ENCODE measurements around the gene FSD2.

Gene FSD2

DNA sequence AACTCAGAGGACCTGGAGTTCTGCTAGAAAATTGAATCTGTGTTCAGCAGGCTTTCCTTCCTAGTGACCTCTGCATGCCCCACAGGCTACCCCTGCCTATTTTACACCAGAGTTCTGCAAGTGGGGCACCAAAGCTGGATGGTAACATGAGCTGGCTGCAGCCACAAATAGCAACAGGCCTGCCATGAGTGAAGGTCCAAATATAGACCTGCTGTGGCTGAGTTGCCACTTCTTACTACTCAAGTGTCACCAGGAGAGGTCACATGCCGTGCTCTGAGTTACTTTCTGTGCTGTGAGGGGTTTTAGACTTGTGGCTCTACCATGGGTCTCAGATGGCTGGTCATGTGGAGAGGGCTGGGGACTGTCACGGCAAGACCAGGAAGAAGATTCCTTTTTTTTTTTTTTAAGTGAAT lies at the start of gene FSD2:
FSD2 (minus strand) TSS at position 76 of the 413 bp plus-strand sequence. CDS start 18,679 bp downstream, outside the sequence.
- DNase-seq (ENCODE audit: low spot score) = no peak

- DNase-seq (ENCODE audit: low spot score) = no peak
Measured at GRCh38 chr15:82854554-82854953, 48.7 kb upstream of the FSD2 start.

DNA sequence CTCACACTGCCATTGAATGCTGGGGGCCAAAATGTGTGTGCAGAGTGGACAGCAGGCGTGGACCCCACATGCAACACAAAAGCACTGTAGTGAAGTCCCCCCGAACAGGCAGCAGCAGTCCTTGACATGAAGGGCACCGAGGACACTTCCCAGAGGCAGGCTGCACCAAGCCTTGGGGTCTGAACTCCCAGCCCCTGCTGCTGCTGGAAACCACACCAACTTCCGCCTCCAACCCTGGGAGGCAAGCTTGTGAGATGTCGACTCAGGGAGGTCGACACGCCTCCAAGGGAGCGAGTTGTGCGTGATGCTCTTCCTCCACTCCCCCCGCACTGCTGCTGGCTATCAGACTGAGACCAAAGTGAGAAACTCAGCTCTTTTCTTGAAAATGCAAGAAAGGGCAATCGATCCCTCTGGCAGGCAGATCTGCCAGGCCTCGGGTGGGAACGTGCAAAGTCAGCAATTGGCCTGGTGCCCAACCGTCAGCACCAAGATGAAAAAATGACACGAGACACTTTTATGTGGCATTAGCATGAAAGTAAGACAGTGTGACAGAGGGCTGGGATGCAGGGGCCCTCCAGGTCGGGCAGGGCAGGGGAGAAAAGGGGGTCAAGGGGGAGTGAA lies 47.2 kb upstream of the FSD2 start:
- no peak for DNase-seq (ENCODE audit: low spot score)

GRCh38 chr15:82851981-82852511 lies 46.2 kb upstream of the FSD2 start:
- DNase-seq (ENCODE audit: low spot score) = no peak

DNA sequence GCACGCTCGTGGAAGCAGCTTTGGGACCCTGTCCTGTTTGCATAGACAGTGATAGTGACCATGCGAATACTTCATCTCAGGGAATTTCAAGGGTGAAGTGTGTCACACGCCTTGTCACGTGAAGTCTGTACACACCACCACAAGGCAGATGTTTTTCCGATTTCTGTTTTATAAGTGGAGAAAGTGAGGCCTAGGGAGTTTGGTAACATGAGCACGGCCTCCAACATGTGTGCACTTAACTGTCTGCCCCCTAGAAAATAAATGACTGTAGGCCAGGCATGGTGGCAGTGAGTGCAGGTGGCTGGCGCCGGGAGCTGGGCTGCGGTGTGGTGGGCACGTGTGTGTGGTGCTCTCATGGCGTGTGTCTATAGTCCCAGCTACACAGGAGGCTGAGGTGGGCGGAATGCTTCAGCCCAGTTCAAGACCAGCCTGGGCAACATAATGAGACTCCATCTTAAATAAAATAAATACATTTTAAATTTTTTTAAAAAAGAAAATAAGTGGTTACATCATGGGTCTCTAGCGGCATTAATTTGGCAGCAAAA lies 45.5 kb upstream of the FSD2 start:
- no peak for DNase-seq (ENCODE audit: low spot score)

GRCh38 chr15:82850731-82851130 lies 44.9 kb upstream of the FSD2 start:
- no peak for DNase-seq (ENCODE audit: low spot score)

- no peak for DNase-seq (ENCODE audit: low spot score)
Measured at GRCh38 chr15:82849556-82850512, 44.0 kb upstream of the FSD2 start.

DNA sequence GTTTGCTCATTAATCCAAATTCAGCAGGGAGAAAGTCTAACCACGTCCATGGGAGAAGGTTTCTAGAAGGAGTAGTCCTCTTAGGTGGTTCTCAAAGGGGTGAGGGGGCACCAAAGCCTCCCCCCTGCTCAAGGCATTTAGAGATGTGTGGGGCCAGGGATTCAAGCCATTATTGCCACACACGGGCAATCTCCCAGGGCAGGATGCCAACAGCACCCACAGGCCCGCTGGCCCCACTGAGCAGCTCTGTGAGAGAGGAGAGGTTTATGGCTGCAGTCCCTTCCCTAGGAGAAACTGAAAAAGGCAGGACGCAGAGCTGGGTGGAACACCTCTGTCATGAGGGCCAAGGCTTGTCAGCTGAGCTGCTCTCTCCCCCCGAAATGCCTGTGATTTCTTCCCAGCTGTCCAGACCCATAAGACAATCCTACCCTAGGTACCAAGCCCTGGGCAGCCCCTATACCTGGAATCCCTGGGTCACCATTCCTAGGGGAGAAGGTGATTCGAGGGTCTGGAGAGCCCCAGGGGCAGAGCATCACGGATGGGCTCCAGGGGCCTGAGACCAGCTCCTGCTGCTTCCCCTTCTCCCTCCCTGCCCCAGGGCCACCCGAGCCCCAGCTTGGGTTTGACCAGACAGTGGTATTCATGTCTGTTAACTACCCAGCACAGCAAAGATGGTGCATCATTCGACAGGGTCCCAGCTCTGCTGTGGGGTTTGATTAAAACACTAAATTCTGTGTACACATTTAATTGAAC lies 42.5 kb upstream of the FSD2 start:
- DNase-seq (ENCODE audit: low spot score) = no peak

- no peak for DNase-seq (ENCODE audit: low spot score)
Measured at GRCh38 chr15:82847703-82848102, 41.8 kb upstream of the FSD2 start.

- no peak for DNase-seq (ENCODE audit: low spot score)
Measured at GRCh38 chr15:82846621-82847020, 40.8 kb upstream of the FSD2 start.

- no peak for DNase-seq (ENCODE audit: low spot score)
Measured at GRCh38 chr15:82845686-82846085, 39.8 kb upstream of the FSD2 start.

DNA sequence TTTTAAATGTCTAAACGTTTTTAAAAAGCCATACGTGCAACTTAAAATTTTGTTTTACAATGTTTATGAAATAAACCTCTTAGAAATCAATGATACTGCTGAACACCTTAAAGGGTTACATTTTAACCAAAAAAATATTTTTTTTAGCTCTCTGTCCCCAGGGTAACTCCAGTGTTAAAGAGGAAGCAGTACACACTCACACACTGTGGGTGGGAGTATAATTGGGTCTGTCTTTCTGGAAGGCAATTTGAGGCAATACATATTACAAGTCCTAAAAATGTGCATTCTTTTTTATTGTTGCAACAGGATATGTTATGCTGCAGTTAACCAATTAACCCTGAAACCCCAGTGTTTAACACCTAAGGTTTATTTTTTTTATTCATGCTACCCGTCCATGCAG lies 37.7 kb upstream of the FSD2 start:
- no peak for DNase-seq (ENCODE audit: low spot score)

- DNase-seq (ENCODE audit: low spot score) = no peak
Measured at GRCh38 chr15:82840166-82840565, 34.3 kb upstream of the FSD2 start.

GRCh38 chr15:82839136-82839535 lies 33.3 kb upstream of the FSD2 start:
- no peak for DNase-seq (ENCODE audit: low spot score)

DNA sequence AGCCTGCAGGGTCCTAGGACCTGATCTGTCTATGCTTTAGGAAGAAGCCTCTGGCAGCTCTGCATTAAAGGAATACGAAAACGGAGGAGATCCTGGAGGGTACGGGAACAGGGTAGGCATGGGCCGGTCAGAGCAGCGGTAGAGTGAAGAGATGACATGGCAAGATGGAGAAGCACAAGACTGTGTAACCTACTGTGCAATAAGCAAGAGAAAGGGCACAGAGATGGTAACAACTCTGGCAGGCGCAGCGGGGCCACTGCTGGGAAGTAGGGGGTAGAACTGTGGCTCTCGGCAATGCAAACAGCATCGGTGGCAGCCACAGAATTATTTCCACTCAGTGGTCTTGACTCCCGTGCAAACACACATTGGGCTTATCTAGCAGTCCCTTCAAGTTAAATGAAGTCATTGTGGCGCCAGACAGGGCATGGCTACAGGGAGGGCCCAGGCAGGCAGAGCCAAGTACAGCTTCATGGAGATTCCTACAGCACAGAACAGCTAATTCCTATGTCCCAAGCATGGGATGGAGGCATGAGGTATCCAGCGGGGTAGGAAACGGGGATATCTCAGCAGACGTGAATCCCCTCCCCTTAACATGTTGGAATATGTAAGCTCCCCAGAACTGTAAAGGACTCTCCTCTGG lies 32.3 kb upstream of the FSD2 start:
- DNase-seq (ENCODE audit: low spot score) = no peak

DNA sequence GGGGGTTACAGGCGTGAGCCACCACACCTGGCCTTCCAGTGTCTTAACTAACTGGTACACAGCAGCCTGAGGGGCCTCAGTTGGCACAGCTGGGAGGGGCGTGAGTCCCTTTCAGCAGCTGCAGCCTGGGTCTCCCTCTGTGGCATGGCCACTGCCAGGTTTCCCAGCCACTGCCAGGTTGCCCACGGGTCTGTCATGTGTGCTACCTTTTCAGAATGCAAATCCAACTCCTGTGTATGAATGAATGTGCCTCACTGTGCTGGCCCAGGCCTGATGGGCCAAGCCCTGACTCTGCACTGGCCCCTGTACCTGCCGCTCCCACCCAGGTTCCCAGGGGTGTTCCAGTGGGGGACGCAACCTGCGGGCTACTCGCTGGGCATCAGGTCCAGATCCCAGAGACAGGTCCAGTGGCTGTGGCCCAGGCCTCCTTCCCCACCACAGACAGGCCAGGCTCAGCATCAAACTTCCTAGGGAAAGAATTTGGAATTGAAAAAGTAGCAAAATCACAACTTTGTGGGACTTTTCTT lies 29.6 kb upstream of the FSD2 start:
- DNase-seq (ENCODE audit: low spot score) = no peak

- no peak for DNase-seq (ENCODE audit: low spot score)
Measured at GRCh38 chr15:82833362-82833682, 27.5 kb upstream of the FSD2 start.

- DNase-seq (ENCODE audit: low spot score) = peak; percentile 63
Measured at GRCh38 chr15:82832601-82833361, 26.9 kb upstream of the FSD2 start.

- no peak for DNase-seq (ENCODE audit: low spot score)
Measured at GRCh38 chr15:82831894-82832600, 26.2 kb upstream of the FSD2 start.

All from LoVo (cell line).